SW 1271 (cell line): ENCODE measurements around the gene UCKL1.

Experiments used
- DNase-seq, 2 experiments: peaks; one replicate each; lab custom pipeline; 2025; lab: John Stamatoyannopoulos, UW

UCKL1 gene

GRCh38 chr20:63890201-63890576 is 66.0 kb downstream of the UCKL1 start:
- no peak for DNase-seq
